Iris pigment epithelial cell (primary cell): ENCODE data around the gene CLK4.

Experiments used
- DNase-seq: peaks from one replicate; pipeline ENCODE4 v3.0.0-alpha.2; 2011; ENCODE audit warnings: low read depth

The CLK4 gene

GRCh38 chr5:178637356-178638074 lies 10.7 kb upstream of the CLK4 start:
- no peak for DNase-seq

GRCh38 chr5:178632285-178632684 lies 5.4 kb upstream of the CLK4 start:
- DNase-seq = no peak

GRCh38 chr5:178630951-178631350 lies 4.1 kb upstream of the CLK4 start:
- no peak for DNase-seq

GRCh38 chr5:178630475-178630930 lies 3.7 kb upstream of the CLK4 start:
- peak; percentile 60 for DNase-seq

- DNase-seq = no peak
These were observed 379 bp upstream of the CLK4 start for GRCh38 chr5:178627259-178627598.

- peak; percentile 67 for DNase-seq
These were observed 969 bp downstream of the CLK4 start for GRCh38 chr5:178625679-178626483.

GRCh38 chr5:178624631-178625546 lies 2.0 kb downstream of the CLK4 start:
- peak; percentile 20 for DNase-seq

GRCh38 chr5:178622679-178623247 lies 4.1 kb downstream of the CLK4 start:
- no peak for DNase-seq

GRCh38 chr5:178619390-178619789 lies 7.5 kb downstream of the CLK4 start:
- DNase-seq = no peak

GRCh38 chr5:178612299-178612698 lies 14.6 kb downstream of the CLK4 start:
- no peak for DNase-seq

- peak; percentile 60 for DNase-seq
These were observed 20.6 kb downstream of the CLK4 start for GRCh38 chr5:178606269-178606668.

GRCh38 chr5:178605788-178606187 lies 21.1 kb downstream of the CLK4 start:
- no peak for DNase-seq

- DNase-seq = peak; percentile 6
These were observed 24.1 kb downstream of the CLK4 start for GRCh38 chr5:178602752-178603151.

GRCh38 chr5:178595750-178596149 lies 31.1 kb downstream of the CLK4 start:
- DNase-seq = no peak

GRCh38 chr5:178595150-178595549 lies 31.7 kb downstream of the CLK4 start:
- DNase-seq = no peak

- no peak for DNase-seq
These were observed 35.9 kb downstream of the CLK4 start for GRCh38 chr5:178590924-178591423.

- DNase-seq = peak; percentile 70
These were observed 36.5 kb downstream of the CLK4 start, which contains the start of gene COL23A1 for GRCh38 chr5:178590141-178590923. TSS of gene COL23A1 (minus strand) at chr5:178590393.

GRCh38 chr5:178589180-178590140 lies 37.4 kb downstream of the CLK4 start:
- peak; percentile 56 for DNase-seq

GRCh38 chr5:178588769-178589168 lies 38.1 kb downstream of the CLK4 start:
- DNase-seq = no peak
